Measurements from ENCODE around the gene C2orf42. TPM values are rescaled to one million over a fixed set of nuclear protein-coding genes. Genes with fewer than 3 reads are reported as not detected.
"Not testable (repeated sequence)": the region's sequence is repeated elsewhere in the genome, so short reads cannot be mapped to it uniquely, and the experiment has no call there.

Gene C2orf42
- total RNA-seq, 1 donor from 2014 or later, result 18.5 TPM

- not testable (repeated sequence) for DNase-seq
Measured at GRCh38 chr2:70131344-70132143, 59.3 kb downstream of the C2orf42 start.

- DNase-seq, result no peak
Measured at GRCh38 chr2:70128005-70128404, 62.8 kb downstream of the C2orf42 start.

GRCh38 chr2:70126413-70126812 lies 64.4 kb downstream of the C2orf42 start:
- DNase-seq, result no peak

GRCh38 chr2:70125498-70125898 lies 65.3 kb downstream of the C2orf42 start:
- no peak for DNase-seq

GRCh38 chr2:70124983-70125480 lies 65.8 kb downstream of the C2orf42 start:
- peak; percentile 85 for DNase-seq

GRCh38 chr2:70123829-70124116 lies 67.0 kb downstream of the C2orf42 start:
- no peak for DNase-seq

- DNase-seq, result peak; percentile 93
Measured at GRCh38 chr2:70123051-70123828, 67.6 kb downstream of the C2orf42 start.

- no peak for DNase-seq
Measured at GRCh38 chr2:70122470-70122869, 68.3 kb downstream of the C2orf42 start.

- DNase-seq, result peak; percentile 62
Measured at GRCh38 chr2:70121627-70122372, 69.0 kb downstream of the C2orf42 start.

- no peak for DNase-seq
Measured at GRCh38 chr2:70118798-70119454, 71.9 kb downstream of the C2orf42 start.

- DNase-seq, result peak; percentile 91
Measured at GRCh38 chr2:70116936-70117552, 73.8 kb downstream of the C2orf42 start.

- peak; percentile 72 for DNase-seq
Measured at GRCh38 chr2:70115646-70116442, 75.0 kb downstream of the C2orf42 start.

GRCh38 chr2:70113359-70114070 lies 77.3 kb downstream of the C2orf42 start:
- peak; percentile 66 for DNase-seq

- no peak for DNase-seq
Measured at GRCh38 chr2:70111752-70112591, 78.8 kb downstream of the C2orf42 start.

GRCh38 chr2:70110397-70110796 lies 80.4 kb downstream of the C2orf42 start:
- DNase-seq, result not testable (repeated sequence)

- not testable (repeated sequence) for DNase-seq
Measured at GRCh38 chr2:70106138-70106537, 84.7 kb downstream of the C2orf42 start.

- peak; percentile 94 for DNase-seq
Measured at GRCh38 chr2:70104231-70105111, 86.3 kb downstream of the C2orf42 start.

GRCh38 chr2:70103531-70104061 lies 87.2 kb downstream of the C2orf42 start:
- no peak for DNase-seq
